Fibroblast of gingiva (primary cell): ENCODE results near the gene UROC1.
A peak's percentile ranks its signal among the peaks of the same experiment; 100 is the strongest.

ENCODE experiments used
- DNase-seq: peaks from one replicate; pipeline ENCODE4 v3.0.0-alpha.2; 2011; ENCODE audit warnings: low read depth

The UROC1 gene

DNA sequence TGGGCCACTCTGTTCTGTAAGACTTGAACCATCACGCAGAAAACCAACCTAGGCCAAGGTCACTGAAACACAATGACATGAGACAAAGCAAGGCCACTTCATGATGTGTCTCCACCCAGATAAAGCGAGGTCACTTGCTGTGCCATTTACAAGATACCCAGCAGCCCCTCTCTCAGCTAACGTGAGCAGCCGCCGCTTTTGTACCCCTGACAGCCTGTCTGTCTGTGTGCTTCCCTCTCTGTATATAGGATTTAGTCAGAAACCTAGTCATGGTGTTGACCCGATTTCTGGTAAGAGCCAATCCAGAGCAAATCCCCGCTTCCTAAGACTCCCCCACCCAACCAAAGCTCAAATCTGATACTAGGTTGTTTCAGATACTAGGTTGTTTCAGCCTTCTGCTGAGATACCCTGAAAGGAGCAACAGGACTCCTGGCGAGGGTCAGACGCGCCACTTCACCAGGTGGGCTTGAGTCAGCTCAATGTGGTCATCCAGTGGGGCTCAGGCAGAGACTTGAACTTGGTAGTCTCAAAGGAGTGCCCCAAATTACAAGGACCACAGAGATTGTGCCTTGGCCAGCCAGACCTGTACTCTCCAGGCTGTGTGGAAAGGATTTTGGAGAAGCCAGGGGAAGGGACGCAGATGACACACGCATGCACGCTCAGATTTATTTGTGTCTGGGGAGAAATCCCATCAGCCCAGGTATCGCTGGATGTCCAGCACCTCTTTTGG is 38.8 kb downstream of the UROC1 start:
- DNase-seq, result no peak

DNA sequence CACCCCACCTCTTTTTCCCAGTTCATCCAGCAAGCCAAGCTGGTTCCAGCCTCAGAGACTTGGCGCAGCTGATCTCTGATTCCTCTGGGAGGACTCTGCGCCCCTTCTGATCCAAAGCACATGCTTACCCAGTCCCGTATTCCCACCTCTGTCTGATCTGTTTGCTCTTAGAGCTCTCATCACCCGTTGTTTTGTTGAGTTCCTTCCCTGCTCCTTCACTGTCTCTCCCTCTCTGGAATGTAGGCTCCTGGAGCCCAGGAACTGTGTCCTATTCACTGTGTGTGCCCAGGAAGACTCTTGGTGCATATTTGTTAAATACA is 40.6 kb downstream of the UROC1 start:
- no peak for DNase-seq

DNA sequence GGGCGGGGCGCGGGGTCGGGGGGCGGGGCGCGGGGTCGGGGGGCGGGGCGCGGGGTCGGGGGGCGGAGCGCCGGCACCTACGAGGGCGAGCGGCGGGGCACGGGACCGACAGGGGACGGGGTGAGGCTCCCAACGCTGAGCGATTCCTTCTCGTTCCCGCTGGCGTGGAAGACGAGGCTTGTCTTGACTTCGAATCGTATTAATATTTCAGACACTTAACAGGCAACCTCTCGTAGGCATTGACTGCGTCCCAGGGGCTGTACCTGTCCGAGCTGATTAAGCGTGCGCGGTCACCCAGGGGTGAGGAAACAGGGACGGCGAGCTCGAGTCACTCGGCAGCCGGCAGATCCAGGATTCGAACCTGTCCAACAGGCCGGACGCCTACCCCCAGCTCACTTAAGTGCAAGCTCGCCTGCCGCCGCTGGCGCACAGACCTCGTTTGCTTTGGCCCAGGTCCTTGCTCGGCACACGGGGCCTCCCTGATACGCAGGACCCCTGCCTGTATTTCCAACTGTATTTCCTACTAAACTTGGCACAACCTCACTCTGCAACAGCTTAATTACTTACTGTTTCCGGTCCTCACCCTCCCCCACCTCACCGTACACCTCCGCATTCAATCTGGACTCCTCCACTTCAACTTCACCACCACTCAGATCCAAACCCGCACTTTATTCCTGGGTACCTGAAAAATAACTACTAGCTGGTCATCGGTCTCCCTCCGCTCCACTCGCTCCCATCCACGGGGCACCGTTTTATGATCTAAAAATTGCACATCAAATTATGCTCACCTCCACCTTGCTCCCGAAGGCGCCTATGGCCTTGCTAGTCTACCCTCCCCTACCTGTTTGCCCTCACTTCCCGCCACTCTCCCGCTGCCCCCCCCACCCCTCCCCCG is 41.2 kb downstream of the UROC1 start:
- peak; percentile 19 for DNase-seq

DNA sequence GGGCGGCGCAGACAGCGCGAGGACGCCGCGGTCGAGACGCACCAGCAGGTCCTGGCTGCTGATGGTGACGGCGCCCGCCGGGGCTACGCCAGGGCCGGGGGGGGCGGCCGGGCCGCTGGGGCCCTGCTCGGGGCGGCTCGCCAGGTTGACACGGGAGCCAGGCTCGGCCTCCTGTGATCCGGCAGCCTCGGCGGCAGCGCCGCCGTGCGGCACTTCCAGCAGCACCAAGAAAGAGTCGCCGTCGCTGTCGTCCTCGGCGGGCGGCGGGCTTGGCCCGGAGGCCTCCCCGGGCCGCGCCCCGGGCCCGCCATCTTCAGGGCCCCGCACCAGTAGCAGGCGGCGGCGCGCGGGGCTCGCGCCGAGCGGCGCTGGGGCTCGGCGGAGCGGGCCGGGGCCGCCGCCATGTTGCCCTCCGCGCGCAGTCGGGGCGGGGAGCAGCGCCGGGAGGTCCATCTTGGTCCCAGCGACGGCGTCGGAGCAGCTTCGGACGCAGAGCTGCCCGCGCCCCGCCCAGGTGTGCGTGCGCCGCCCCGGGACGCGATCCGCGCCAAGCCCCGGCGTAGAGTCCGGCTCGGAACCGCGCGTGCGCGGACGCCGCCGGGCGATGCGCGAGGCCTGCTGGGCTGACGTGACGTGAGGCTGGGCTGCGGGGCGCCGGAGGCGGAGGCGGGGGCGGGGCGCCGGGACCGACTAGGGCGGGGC is 42.0 kb downstream of the UROC1 start, which contains the start of gene ZXDC:
TSS of gene ZXDC (minus strand) at position 479 of the 702 bp plus-strand sequence. CDS start at position 453, 26 bp downstream.
- DNase-seq, result peak; percentile 94

DNA sequence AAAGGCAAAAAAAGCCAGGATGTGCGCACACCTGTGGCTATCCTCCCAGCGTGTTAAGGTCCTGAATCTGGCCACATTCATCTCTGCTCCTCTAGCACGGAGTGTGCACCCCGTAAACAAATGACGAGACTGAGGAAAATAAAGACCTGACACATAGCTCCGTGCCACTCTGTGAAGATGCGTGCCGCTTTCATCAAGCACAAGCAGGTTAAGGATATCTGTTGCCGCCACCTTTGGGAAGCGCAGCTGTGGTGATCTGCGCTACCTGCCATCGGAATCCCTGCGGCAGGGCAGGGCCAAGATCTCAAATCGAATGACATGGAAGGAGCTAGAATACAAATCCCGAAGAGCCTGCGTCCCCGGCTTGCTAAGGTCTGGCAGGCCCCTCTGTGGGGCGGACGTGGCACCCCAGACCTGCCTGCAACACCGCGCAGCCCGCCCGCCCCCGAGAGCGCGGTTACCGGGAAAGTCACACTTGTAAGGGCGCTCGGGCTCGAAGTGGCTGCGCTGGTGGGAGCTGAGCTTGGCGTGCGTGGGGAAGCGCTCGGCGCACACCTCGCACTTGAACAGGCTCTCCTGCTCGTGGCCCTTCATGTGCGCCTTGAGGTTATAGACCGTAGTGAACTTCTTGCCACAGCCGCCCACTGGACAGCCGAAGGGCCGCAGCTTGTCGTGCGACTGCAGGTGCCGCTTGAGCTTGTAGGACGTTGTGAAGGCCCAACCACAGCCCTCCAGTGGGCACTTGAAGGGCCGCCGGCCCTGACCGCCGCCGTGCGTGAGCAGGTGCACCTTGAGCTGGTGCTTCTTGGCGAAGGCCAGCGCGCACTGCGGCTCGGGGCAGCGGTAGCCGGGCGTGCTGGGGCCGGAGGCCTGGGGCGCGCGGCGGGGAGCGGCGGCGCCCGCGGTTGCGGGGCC is 42.8 kb downstream of the UROC1 start:
- DNase-seq, result peak; percentile 39

DNA sequence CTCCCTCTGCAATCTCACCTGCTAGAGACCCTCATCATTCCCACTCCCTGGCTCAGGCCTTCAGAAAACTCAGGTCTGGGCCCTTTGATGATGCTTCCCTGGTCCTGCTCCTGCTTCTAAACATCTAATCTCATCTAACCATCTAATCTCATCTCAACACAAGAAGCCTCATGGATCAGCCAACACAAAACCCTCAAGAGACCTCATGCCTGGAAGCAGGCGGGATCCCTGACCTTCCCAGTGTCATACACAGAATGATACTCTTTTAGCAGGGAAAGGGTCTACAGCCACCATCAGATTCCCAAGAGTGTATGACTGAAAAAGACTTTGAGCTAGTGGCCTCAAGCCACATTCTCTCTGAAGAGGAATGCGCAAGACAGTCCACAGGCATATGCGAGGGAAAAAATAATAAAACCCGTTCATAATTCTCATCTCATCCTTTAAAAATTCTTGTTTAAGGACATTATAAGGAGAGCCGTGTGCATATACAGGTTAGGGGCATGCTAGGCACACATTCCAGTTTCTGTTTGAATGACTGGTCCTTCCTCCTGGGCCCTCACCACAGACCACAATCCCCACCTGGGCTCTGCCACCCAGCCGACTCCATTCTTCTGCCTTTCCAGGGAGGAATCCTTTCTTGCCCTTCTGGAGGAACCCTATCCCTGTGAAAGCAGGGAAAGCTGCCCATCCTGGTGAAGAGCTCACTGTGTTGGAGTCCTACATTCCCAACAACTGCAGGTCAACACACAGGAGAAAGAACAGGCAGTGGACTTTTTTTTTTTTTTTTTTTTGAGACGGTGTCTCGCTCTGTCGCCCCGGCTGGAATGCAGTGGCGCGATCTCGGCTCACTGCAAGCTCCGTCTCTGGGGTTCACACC is 44.0 kb downstream of the UROC1 start:
- DNase-seq, result no peak

DNA sequence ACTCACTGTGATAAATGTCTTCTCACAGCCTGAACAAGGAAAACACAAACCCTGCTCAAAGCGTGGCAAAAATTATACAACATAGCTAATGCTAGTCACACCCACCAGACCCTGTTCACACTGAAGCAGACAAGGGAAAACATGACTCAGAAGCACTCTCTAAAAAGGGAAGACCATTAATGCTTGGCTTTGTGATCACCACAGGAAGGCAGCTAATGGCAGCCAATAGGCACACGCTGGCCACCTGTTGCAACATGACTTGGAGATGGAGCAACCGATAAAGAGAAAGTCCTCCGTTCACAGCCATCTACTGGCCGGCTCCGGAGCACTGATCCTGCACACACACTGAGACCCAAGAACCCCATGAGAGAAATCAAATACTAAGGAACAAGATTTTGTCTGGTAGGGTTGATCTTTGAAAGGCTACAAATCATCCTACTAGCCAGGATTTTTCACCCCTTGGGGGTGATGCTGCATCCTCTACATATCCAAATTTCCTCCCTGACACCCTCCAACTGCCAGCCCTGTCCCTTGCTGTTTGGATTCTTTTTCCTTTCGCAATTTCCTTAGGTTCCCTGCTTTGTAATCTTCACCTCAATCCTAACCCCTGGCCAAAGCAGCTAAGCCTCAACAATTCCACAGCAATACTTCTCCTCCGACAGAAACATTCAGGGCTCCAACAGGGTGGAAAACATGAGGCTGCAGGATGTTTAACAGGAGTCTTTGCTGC is 45.1 kb downstream of the UROC1 start:
- peak; percentile 90 for DNase-seq

DNA sequence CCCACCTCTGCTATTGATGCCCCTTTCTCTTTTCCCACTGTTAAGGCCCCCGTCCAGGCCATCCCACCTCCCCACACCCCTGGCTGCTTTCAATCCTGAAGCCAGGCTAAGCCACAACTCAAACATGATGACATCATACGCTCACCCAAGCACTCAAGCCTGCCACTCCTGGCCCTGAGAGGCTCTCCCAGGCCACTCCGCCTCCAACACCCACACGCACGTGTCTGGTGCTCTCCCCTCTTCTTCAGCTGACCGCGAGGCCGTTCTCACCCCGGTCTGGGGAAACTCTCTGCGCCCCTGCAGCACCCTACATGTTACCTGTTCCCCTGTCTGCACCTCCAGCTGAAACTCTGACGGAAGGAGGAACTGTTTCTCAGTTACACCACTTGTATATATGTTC is 48.1 kb downstream of the UROC1 start:
- DNase-seq, result no peak

DNA sequence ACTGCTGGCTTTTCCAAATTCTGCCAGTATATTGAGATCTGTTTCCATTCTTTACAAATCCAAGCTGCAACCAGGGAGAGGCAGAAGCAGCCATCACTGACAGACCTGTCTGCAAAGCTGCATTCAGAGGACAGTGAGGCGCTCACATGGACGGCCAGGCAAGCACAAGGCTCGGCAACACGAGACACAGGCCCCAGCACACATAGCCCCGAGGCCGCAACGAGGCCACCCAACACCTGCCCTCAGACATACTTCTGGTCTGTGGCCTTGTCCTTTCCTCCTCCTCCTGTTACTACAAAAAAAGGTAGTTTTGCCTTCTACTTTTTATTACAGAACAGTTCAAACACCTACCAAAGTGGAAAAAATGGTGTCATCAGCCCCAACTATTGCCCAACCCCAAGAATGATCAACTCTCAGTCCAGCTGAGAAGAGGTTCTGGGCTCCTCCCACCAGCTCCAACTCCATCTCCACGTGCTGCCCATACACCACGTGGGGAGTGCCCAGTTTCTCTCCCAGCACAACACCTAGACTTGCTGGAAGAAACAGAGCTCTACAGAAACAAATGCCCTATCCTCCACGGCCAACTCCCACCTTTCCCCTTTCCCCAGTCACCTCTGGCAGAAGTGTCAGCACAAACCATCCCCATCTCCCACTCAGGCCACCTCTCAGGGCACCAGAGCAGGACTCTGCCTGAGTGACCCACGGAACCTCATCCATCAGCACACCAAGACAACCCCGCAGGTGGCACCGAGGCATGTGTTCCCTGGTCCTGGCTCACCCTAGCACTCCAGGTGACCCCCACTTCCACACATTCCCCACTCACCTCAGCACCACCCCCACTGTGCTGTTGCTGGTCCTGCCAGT is 49.3 kb downstream of the UROC1 start:
- DNase-seq, result peak; percentile 41

DNA sequence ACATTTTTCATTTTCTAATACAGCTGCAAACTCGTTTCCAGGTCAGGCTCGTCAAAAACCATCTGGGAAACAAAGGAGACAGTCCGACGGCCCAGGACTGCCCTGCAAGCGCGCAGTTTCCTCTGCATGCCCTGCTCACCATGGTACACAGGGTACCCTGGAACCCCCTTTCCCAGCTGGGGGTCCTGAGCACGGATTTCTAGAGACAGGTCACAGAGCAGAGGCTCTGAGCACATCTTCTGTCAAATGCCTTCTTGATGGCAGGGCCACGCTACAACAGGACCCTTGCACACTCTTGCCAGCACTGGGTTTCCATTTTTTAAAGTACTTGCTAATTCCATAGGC is 50.0 kb downstream of the UROC1 start:
- DNase-seq, result no peak

DNA sequence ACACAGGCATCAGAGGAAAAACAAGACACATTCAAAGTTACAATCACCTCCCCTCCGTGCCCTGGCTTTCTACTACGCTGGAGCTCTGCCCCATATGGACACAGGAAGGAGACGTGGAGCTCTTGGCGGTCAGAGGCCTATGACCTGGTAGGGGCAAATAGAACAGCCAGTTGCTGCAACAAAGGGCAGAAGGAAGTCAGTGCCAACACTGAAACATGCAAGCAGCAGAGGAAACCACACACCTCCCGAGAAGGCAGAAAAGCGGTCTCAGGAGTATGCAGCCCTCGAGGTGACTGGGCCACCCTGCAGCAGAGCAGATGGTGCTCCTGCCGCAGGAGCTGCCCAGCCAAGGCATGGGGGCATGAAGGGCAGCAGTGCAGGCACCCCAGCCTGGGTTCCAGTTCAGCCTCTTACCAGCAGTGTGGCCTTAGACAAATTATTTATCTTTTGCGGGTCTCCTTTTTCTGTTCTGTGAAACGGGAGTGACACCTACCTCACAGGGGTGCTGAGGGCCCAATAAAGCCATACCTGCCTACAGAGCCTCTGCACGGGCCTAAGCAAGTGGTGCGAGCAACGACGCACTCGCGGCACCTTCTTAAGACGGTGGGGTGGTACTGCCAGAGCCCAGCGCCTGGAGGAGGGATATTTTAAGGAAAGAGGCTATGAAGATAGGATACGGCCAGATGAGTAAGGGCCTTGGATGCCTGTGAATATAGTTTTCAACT is 50.5 kb downstream of the UROC1 start:
- DNase-seq, result no peak

DNA sequence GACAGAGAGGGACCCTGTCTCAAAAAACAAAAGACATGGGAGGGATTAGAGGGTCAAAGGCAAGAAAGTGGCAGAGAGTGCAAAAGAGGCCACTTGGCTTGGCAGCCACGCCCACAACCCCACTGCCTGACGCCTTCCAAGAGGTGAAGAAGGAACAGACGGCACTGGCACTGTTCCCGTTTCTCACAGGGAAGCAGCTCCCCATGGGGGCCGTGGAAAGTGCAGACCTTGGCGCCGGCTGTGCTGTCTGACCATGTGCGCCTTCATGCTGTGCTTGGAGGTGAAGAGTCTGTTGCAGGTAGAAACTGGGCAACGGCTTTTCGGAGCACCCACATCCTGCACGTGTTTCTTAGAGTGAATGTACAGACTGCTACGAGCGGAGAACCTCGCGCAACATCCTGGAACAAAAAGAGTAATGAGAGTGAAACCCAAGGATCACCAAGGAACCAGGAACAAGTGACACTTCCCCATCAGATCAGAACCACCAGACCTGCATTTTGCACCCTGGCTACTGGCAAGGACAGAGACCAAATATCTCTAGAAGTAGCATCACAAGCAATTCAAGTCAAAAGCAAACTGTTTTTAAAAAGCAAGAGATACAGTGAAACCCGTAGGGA is 51.5 kb downstream of the UROC1 start:
- no peak for DNase-seq

DNA sequence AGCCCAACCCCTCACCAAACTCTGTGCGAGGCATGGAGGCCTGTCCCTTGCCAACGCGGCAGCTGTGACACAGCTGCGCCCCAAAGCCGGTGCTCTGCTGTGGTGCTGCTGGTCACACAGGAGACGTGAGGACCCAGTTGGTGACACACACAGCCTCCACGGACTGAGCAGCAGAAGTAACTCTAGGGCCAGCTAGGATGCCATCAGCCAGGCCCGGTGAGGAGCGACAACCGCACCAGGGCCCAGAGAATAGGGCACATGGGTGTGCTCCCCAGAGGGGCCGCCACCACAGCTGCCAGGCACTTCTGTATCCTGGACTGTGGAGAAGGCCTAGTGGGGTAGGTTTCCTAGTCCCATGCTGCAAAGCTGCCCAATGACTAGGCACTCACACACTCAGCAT is 52.6 kb downstream of the UROC1 start:
- DNase-seq, result no peak

DNA sequence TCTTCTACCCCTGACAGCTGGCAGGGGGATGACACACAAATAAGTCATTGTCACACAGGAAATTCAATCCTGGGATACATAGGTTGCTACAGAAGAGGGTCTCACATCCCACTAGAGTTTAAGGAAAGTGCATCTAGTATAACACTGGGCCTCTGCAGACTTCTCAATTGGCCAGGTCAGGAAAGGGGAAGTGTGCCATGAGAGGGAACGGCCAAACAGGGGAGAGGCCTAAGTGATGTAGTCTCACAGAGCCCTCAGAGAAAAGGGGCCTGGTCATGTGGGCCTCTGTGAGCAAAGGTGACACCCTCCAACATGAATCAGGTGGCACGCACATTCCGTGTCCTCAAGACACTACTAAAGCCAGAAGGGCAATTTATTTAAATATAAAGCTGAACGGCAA is 53.1 kb downstream of the UROC1 start:
- DNase-seq, result no peak

DNA sequence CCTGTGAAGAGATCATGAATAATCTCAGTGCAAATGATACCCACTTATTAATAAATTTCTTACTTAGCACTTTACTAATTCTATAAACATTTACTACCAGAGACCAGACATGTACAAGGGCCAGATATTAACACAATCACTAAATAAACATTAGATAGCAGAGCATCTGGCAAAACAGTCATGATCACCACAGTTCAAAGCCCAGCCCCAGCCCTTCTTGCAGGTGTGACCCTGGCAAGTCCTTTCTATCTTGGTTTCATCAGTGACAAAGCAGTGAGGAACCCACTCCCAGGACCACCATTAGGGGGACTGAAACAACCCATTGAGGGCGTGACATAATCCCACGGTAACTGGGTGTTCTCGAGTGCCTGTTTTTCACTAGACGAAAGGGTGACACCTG is 53.5 kb downstream of the UROC1 start:
- DNase-seq, result no peak

DNA sequence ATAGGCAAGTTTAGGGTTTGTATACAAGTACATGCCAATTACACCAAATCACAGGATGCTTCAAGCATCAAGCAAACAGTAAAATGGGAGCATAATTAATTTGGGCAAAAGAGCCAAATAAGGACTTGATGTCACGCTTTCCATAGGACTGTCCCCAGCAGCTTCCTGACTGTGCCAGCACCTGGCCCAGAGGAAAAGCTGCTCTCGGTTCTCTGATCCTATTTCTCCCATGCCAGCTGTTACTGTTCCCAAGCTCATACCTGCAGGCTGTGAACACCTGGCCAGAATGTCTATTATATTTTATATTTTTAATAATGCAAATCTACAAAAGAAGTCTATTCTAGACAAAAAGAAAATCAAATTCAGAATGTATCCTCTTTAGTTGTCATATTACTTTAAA is 54.1 kb downstream of the UROC1 start:
- DNase-seq, result no peak

DNA sequence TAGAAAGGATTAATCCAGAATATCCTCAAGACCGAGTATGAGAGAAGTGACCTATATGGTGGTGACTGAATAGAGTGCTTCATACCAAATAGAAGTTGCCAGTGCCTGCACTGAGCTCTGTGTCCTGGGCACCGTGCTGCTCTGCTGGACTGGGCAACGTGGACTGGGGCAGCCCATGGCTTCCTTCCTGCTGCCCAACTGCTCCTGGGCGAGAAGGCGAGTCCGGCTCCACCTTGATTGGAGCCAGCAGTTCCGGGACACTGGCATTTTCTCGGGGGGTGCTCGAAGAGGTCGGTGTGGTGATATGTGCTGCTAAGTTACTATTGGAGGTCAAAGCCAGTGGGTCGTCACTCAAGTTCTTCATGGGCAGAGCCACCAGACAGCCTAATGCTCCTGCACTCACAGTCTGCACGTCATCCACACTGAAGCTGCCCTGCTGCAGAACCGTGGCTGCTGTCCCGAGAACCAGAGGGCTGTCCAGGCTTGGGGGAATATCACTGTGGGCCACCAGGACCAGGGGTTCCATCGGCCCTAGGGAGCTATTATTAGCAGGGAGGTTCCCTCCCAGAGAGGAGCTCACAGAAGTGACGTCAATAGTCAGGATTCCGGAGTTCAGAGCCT is 56.0 kb downstream of the UROC1 start:
- DNase-seq, result no peak

DNA sequence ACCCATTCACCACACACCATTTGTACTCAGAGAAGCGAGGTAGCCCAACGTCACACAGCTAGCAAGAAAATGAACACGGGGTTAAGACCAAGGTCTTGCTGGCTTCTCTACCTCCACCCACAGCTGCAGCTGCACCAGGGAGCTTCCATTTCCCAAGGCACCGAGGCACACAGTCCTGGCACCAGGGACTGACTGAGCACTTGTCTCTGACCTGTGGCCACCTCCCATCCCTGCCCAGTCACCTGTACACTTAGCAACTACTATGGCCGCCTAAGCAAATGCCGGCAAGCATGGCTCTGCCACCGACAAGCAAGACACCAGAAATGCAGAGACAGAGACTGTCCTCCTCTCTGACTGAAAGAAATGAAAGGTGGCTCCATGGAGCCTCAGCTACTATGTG is 57.2 kb downstream of the UROC1 start:
- DNase-seq, result no peak
